GM19043 (cell line): Measurements from ENCODE around the gene KRTAP10-4.
"Not testable (repeated sequence)": the region's sequence is repeated elsewhere in the genome, so short reads cannot be mapped to it uniquely, and the experiment has no call there.

ENCODE experiments used
- ATAC-seq: cut with Tn5 transposase; IDR thresholded peaks from one replicate; pipeline ENCODE4 v1.9.1; 2021; ENCODE audit warnings: low read depth; ENCODE audit not compliant: unreplicated experiment

Gene KRTAP10-4

GRCh38 chr21:44555200-44555875, 18.2 kb upstream of the KRTAP10-4 start:
- ATAC-seq, result no peak

- ATAC-seq, result no peak
Observed at GRCh38 chr21:44556879-44557278, 16.6 kb upstream of the KRTAP10-4 start.

- ATAC-seq, result no peak
Observed at GRCh38 chr21:44557491-44558328, 15.8 kb upstream of the KRTAP10-4 start.

GRCh38 chr21:44558329-44558675, 15.2 kb upstream of the KRTAP10-4 start:
- ATAC-seq, result not testable (repeated sequence)

GRCh38 chr21:44558695-44559094, 14.8 kb upstream of the KRTAP10-4 start, which contains the start of gene KRTAP10-3:
KRTAP10-3 (minus strand) TSS chr21:44558795; CDS start chr21:44558715, 80 bp downstream.
- no peak for ATAC-seq

- no peak for ATAC-seq
Observed at GRCh38 chr21:44564099-44564498, 9.4 kb upstream of the KRTAP10-4 start.

- no peak for ATAC-seq
Observed at GRCh38 chr21:44564886-44565598, 8.5 kb upstream of the KRTAP10-4 start.

- ATAC-seq, result no peak
Observed at GRCh38 chr21:44566403-44566802, 7.1 kb upstream of the KRTAP10-4 start.

GRCh38 chr21:44567481-44568171, 5.9 kb upstream of the KRTAP10-4 start:
- ATAC-seq, result no peak

- no peak for ATAC-seq
Observed at GRCh38 chr21:44568261-44568660, 5.3 kb upstream of the KRTAP10-4 start.

GRCh38 chr21:44568667-44569556, 4.6 kb upstream of the KRTAP10-4 start:
- ATAC-seq, result no peak

GRCh38 chr21:44569861-44570517, 3.5 kb upstream of the KRTAP10-4 start:
- no peak for ATAC-seq

- no peak for ATAC-seq
Observed at GRCh38 chr21:44571296-44571695, 2.2 kb upstream of the KRTAP10-4 start.

- ATAC-seq, result no peak
Observed at GRCh38 chr21:44571844-44572782, 1.4 kb upstream of the KRTAP10-4 start.

GRCh38 chr21:44572959-44573583, 458 bp upstream of the KRTAP10-4 start:
- no peak for ATAC-seq

- ATAC-seq, result no peak
Observed at GRCh38 chr21:44574457-44575306, 1.2 kb downstream of the KRTAP10-4 start.
